WTC11 (cell line): ENCODE measurements around the gene EIF2A. TPM values are rescaled to one million over a fixed set of nuclear protein-coding genes. Genes with fewer than 3 reads are reported as not detected.

ENCODE experiments used
- ATAC-seq: fragments of 200-7000 bp; cut with Tn5 transposase; 2 replicates; pipeline ENCODE4 v1.10.0; 2021; ENCODE audit warnings: mild to moderate bottlenecking, moderate library complexity
- CTCF ChIA-PET: fragments of 300-600 bp; sonication (Branson Sonifier 250); formaldehyde crosslinking; loops from one replicate; lab custom pipeline; 2021; ENCODE audit warnings: antibody characterized with exemption; lab: Charles Lee
- POLR2A ChIA-PET: fragments of 350-600 bp; sonication (Branson Sonifier 250); formaldehyde crosslinking; loops from one replicate; lab custom pipeline; 2021; ENCODE audit warnings: antibody characterized with exemption; lab: Charles Lee
- DNase-seq: peaks from one replicate; pipeline ENCODE4 v3.0.0; 2021; ENCODE audit warnings: low spot score
- H3K27ac Mint-ChIP-seq: 2 replicates; pipeline ENCODE4 v1.8.0; 2021; ENCODE audit warnings: mixed read lengths
- H3K27me3 Mint-ChIP-seq: 2 replicates; pipeline ENCODE4 v1.8.0; 2021; ENCODE audit warnings: low read depth, mild to moderate bottlenecking, moderate library complexity, mixed read lengths
- H3K36me3 Mint-ChIP-seq: 2 replicates; pipeline ENCODE4 v1.8.0; 2021; ENCODE audit warnings: mixed read lengths
- H3K4me1 Mint-ChIP-seq: 2 replicates; pipeline ENCODE4 v1.8.0; 2022; ENCODE audit warnings: mixed read lengths
- H3K4me3 Mint-ChIP-seq: 2 replicates; pipeline ENCODE4 v1.8.0; 2021; ENCODE audit warnings: mild to moderate bottlenecking, moderate library complexity, mixed read lengths
- H3K9me3 Mint-ChIP-seq: 2 replicates; pipeline ENCODE4 v1.8.0; 2021; ENCODE audit warnings: mixed read lengths
- AR ChIP-seq: fragments of 250-450 bp; sonication (Bioruptor Pico); IDR thresholded peaks from 2 replicates; pipeline ENCODE4 v1.9.0; 2021; ENCODE audit warnings: mild to moderate bottlenecking
- ATF1 ChIP-seq: sonication (generic); formaldehyde crosslinking; IDR thresholded peaks from 2 replicates; pipeline ENCODE4 v1.8.1; 2023; ENCODE audit warnings: mild to moderate bottlenecking, moderate library complexity, missing genetic modification reagents
- CREB1 ChIP-seq: sonication (generic); formaldehyde crosslinking; IDR thresholded peaks from 2 replicates; pipeline ENCODE4 v1.8.0; 2023; ENCODE audit warnings: mild to moderate bottlenecking, missing genetic modification reagents
- CREM ChIP-seq: sonication (generic); formaldehyde crosslinking; IDR thresholded peaks from 2 replicates; pipeline ENCODE4 v1.8.1; 2022; ENCODE audit warnings: mild to moderate bottlenecking, missing genetic modification reagents, moderate library complexity
- CTCF ChIP-seq: fragments of 200-600 bp; IDR thresholded peaks from 2 replicates; pipeline ENCODE4 v1.8.0; 2022; ENCODE audit warnings: antibody characterized with exemption
- E2F1 ChIP-seq: sonication (generic); formaldehyde crosslinking; IDR thresholded peaks from 2 replicates; pipeline ENCODE4 v1.8.0; 2022; ENCODE audit warnings: mild to moderate bottlenecking, missing genetic modification reagents
- EMX1 ChIP-seq: fragments of 250-450 bp; sonication (Bioruptor Pico); IDR thresholded peaks from 2 replicates; pipeline ENCODE4 v1.8.0; 2021; ENCODE audit warnings: mild to moderate bottlenecking
- FOXJ3 ChIP-seq: sonication (generic); formaldehyde crosslinking; IDR thresholded peaks from 2 replicates; pipeline ENCODE4 v1.9.0; 2021; ENCODE audit warnings: missing genetic modification reagents, mild to moderate bottlenecking, borderline replicate concordance
- FOXK1 ChIP-seq: sonication (generic); formaldehyde crosslinking; IDR thresholded peaks from 2 replicates; pipeline ENCODE4 v1.8.0; 2022; ENCODE audit warnings: mild to moderate bottlenecking, moderate library complexity, missing genetic modification reagents
- FOXP4 ChIP-seq: sonication (generic); formaldehyde crosslinking; IDR thresholded peaks from 2 replicates; pipeline ENCODE4 v1.8.0; 2022; ENCODE audit warnings: mild to moderate bottlenecking, missing genetic modification reagents
- JAZF1 ChIP-seq: fragments of 250-450 bp; sonication (Bioruptor Pico); IDR thresholded peaks from 2 replicates; pipeline ENCODE4 v1.9.0; 2021; ENCODE audit warnings: moderate library complexity, mild to moderate bottlenecking, inconsistent platforms
- JUN ChIP-seq: sonication (generic); formaldehyde crosslinking; IDR thresholded peaks from 2 replicates; pipeline ENCODE4 v1.8.0; 2023; ENCODE audit warnings: mild to moderate bottlenecking, missing genetic modification reagents
- KAT7 ChIP-seq: sonication (generic); formaldehyde crosslinking; IDR thresholded peaks from 2 replicates; pipeline ENCODE4 v1.8.1; 2023; ENCODE audit warnings: missing genetic modification reagents, mild to moderate bottlenecking, borderline replicate concordance
- PRRX2 ChIP-seq: fragments of 250-450 bp; sonication (Bioruptor Pico); IDR thresholded peaks from 2 replicates; pipeline ENCODE4 v1.8.0; 2021; ENCODE audit warnings: mild to moderate bottlenecking
- RELA ChIP-seq: sonication (generic); formaldehyde crosslinking; IDR thresholded peaks from 2 replicates; pipeline ENCODE4 v1.8.1; 2022; ENCODE audit warnings: missing genetic modification reagents, mild to moderate bottlenecking, borderline replicate concordance
- SOX15 ChIP-seq: fragments of 250-450 bp; sonication (Bioruptor Pico); IDR thresholded peaks from 2 replicates; pipeline ENCODE4 v1.9.0; 2021; ENCODE audit warnings: mild to moderate bottlenecking
- TEAD4 ChIP-seq: sonication (generic); formaldehyde crosslinking; IDR thresholded peaks from 2 replicates; pipeline ENCODE4 v1.8.0; 2022; ENCODE audit warnings: mild to moderate bottlenecking, missing genetic modification reagents
- TP53 ChIP-seq: sonication (generic); formaldehyde crosslinking; IDR thresholded peaks from 2 replicates; pipeline ENCODE4 v1.8.1; 2023; ENCODE audit warnings: mild to moderate bottlenecking, missing genetic modification reagents
- ZBTB21 ChIP-seq: sonication (generic); formaldehyde crosslinking; IDR thresholded peaks from 2 replicates; pipeline ENCODE4 v1.8.1; 2023; ENCODE audit warnings: mild to moderate bottlenecking, missing genetic modification reagents, borderline replicate concordance
- ZMAT4 ChIP-seq: fragments of 250-450 bp; sonication (Bioruptor Pico); IDR thresholded peaks from 2 replicates; pipeline ENCODE4 v1.9.0; 2021; ENCODE audit warnings: mild to moderate bottlenecking
- ZNF121 ChIP-seq: sonication (generic); formaldehyde crosslinking; IDR thresholded peaks from 2 replicates; pipeline ENCODE4 v1.8.0; 2023; ENCODE audit warnings: missing genetic modification reagents
- ZNF138 ChIP-seq: sonication (generic); formaldehyde crosslinking; conservative IDR thresholded peaks from 2 replicates; pipeline ENCODE4 v1.8.1; 2022; ENCODE audit warnings: mild to moderate bottlenecking, moderate library complexity, missing genetic modification reagents
- ZNF263 ChIP-seq: sonication (generic); formaldehyde crosslinking; IDR thresholded peaks from 2 replicates; pipeline ENCODE4 v1.8.1; 2022; ENCODE audit warnings: low read depth, mild to moderate bottlenecking, moderate library complexity, missing genetic modification reagents
- ZNF281 ChIP-seq: sonication (generic); formaldehyde crosslinking; IDR thresholded peaks from 2 replicates; pipeline ENCODE4 v1.8.0; 2023; ENCODE audit warnings: mild to moderate bottlenecking, missing genetic modification reagents
- ZNF512 ChIP-seq: sonication (generic); formaldehyde crosslinking; IDR thresholded peaks from 2 replicates; pipeline ENCODE4 v1.8.1; 2022; ENCODE audit warnings: missing genetic modification reagents, borderline replicate concordance
- total RNA-seq: library from RNA; stranded (reverse); gene quantifications from 3 replicates; pipeline ENCODE4 v1.2.3, GENCODE V29; 2021

The EIF2A gene
- total RNA-seq, 1 experiment from 2014 or later = 88.4 TPM

- no peaks in the 10 kb centered on the region for H3K9me3 Mint-ChIP-seq
- peak; percentile 87 for ATAC-seq
- H3K4me1 Mint-ChIP-seq = peaks cover 78% of the 10 kb centered on the region
- peak; percentile 94 for DNase-seq
- ChIA-PET POLR2A (interaction anchor here (0.6 to 2.7 kb wide), 7 partner anchors 8 to 633 kb away, joined by 3 to 11 read pairs (median 4); partner anchors contain the start of genes EIF2A, ERICH6, PFN2 and SERP1), CTCF (interaction anchor here (1.0 kb wide), 1 partner anchor 108 kb away, joined by 3 read pairs; no protein-coding TSS in a partner anchor)
- H3K27ac Mint-ChIP-seq = peak within 1 kb of the TSS; percentile 92
- peaks cover 11% of the 10 kb centered on the region for H3K36me3 Mint-ChIP-seq
- H3K4me3 Mint-ChIP-seq = peak within 1 kb of the TSS; percentile 92
- no peaks in the 10 kb centered on the region for H3K27me3 Mint-ChIP-seq
- TF ChIP-seq JUN (CRISPR knock-in tag) = peak; percentile 35; the same call in 1 of the 2 replicates
- TF ChIP-seq TP53 (CRISPR knock-in tag) = peak; percentile 40; the same call in 1 of the 2 replicates
- no peak for TF ChIP-seq ZBTB21
- TF ChIP-seq AR = no peak
- TF ChIP-seq ZNF281 (CRISPR knock-in tag) = 0 out of 2 replicates have a peak, but pooled peaks have one; percentile 16
- no peak for TF ChIP-seq EMX1 (CRISPR knock-in tag)
- TF ChIP-seq ATF1 (CRISPR knock-in tag) = 0 out of 2 replicates have a peak, but pooled peaks have one; percentile 43
- no peak for TF ChIP-seq CREB1 (CRISPR knock-in tag)
- TF ChIP-seq E2F1 (CRISPR knock-in tag) = no peak
- TF ChIP-seq PRRX2 = no peak; the same call in 1 of the 2 replicates
- 0 out of 2 replicates have a peak, but pooled peaks have one; percentile 43 for TF ChIP-seq FOXJ3 (CRISPR knock-in tag)
- peak; percentile 15; the same call in 1 of the 2 replicates for TF ChIP-seq RELA (CRISPR knock-in tag)
- TF ChIP-seq TEAD4 = no peak
- peak; percentile 81 for TF ChIP-seq FOXP4 (CRISPR knock-in tag)
- TF ChIP-seq KAT7 = peak; percentile 98
- no peak for TF ChIP-seq ZNF138 (CRISPR knock-in tag)
- no peak for TF ChIP-seq ZMAT4
- peak; percentile 59; the same call in 1 of the 2 replicates for TF ChIP-seq FOXK1 (CRISPR knock-in tag)
- no peak for TF ChIP-seq ZNF263 (CRISPR knock-in tag)
- TF ChIP-seq CTCF = no peak
- no peak for TF ChIP-seq ZNF512 (CRISPR knock-in tag)
- TF ChIP-seq CREM (CRISPR knock-in tag) = peak; percentile 42; the same call in 1 of the 2 replicates
- no peak for TF ChIP-seq SOX15 (CRISPR knock-in tag)
- TF ChIP-seq ZNF121 (CRISPR knock-in tag) = no peak
- no peak for TF ChIP-seq JAZF1 (CRISPR knock-in tag)
Observed at GRCh38 chr3:150603153-150603979, 56.8 kb downstream of the EIF2A start, which contains the start of gene SELENOT. TSS of gene SELENOT (plus strand) at chr3:150603321. CDS start at chr3:150603363, 42 bp downstream.
